NCI-H226 (cell line): ENCODE results near the gene INPP5B.
"Not testable (repeated sequence)": the region's sequence is repeated elsewhere in the genome, so short reads cannot be mapped to it uniquely, and the experiment has no call there.

Experiments
- DNase-seq: peaks from one replicate; pipeline ENCODE4 v3.0.0-alpha.2; 2015

Gene INPP5B

DNA sequence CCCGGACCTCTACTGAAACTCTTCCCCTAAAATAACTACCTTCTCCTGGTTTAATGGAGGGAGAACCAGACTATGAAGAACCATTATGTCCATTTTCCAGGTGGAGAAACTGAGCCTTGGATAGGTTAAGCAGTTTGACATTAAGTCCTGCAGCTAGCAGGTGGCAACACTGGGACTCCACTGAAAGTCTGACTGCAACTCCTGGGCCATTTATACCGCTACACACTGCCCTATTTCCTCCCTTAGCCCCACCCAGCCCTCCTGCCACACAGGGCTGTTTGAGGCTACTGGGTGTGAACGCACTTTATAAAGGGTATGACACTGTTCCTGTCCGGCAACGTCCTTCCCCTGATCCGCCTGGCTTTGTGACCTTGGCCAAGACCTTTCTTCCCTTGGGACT lies 511 bp upstream of the INPP5B start:
- no peak for DNase-seq

GRCh38 chr1:37945743-37946702 lies 830 bp downstream of the INPP5B start:
- peak; percentile 72 for DNase-seq

DNA sequence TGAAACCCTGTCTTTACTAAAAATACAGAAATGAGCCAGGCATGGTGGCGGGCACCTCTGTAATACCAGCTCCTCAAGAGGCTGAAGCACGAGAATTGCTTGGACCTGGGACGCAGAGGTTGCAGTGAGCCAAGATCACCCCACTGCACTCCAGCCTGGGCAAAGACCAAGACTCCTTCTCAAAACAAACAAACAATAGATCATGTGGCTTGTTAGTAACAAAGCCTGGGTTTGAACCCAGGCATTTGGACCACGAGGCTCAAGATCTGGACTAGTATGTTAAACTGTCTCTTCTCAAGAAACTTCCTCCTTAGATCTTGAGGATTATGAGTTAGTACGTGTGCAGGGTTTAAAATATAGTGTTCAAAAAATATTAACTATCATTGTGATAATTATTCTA lies 1.6 kb downstream of the INPP5B start:
- no peak for DNase-seq

GRCh38 chr1:37944816-37945215 lies 2.0 kb downstream of the INPP5B start:
- DNase-seq: no peak

DNA sequence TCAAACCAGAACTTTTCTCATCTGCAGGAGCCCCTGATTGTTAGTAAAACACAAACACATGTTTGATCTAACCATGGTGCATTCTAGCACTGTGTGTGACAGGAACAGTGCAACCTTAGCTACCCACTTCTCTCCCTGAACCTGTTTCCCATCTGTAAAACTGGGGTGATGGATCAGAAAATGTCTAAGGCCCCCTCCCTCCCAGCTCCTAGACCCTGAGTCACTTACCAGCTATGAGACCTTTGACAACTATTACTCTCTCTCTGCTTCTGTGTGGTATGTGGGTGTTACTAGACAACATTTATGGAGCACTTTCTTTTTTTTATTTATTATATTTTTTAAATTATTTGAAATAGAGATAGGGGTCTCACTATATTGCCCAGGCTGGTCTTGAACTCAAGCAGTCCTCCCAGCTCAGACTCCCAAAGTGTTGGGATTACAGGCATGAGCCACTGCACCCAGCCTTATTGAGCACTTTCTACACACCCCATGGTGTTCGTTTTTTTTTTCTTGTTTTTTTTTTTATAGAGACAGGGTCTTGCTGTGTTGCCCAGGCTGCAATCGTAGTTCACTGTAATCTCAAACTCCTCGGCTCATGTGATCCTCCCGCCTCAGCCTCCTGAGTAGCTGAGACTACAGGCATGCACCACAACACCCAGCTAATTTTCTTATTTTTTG lies 2.6 kb downstream of the INPP5B start:
- DNase-seq: peak; percentile 23

DNA sequence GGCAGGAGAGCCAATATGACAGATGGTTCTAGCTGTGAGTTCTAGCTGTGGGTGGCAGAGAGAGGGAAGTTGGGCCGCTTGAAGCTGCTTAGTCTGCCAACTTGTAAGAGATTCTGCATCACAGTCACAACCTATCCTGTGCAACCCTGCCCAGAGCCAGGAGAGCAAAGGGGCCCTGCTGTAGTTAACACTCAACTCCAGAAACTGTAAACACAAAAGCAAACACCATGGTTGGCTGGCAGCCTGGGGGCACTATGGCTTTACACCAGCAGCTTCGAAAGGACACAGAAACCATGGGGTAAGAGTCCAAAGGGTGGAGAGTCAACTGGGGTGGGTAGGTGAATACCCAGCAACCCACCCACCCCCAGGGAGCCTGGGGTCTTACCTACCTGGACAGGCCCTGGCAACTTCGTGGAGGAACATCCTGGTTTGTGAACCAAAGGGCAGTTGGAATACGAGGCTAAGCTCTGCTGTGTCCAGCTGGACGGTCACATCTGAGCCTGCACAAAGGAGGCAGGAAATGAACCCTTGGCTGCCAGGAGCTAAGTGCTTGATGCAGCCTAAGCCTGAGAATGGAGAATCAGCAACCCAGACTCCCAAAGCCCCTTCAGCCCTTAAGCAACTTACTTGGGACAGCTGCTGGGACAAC lies 6.4 kb downstream of the INPP5B start:
- no peak for DNase-seq

DNA sequence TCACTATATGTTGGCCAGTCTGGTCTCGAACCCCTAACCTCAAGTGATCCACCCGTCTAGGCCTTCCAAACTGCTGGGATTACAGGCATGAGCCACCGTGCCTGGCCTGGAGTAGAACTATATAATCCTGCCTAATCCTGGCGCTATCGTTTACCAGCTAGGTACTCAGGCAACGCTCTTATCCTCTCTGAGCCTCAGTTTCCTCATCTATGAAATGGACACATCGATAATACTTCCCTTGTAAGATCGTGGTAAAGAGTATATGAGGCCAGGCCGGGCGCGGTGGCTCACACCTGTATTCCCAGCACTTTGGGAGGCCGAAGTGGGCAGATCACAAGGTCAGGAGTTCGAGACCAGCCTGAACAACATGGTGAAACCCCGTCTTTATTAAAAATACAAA lies 10.1 kb downstream of the INPP5B start:
- DNase-seq: not testable (repeated sequence)

DNA sequence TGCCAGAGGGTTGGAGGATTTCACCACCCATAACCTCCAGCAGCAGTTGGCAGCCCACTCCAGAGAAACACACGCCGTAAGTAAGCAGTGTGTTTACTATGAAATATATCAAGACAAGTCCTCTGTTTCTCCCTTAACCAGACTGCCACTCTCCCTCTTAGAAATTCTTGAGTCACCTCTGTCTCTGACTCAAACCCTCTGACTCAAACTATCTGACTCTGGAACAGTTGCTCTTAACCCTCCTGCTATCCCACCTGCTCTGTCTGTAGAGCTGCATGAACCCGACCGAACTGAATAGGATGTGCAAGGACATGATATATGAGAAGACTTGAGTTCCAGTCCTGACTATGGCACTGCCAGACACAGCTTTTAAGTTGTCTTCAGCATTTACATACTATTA lies 14.1 kb downstream of the INPP5B start:
- peak; percentile 33 for DNase-seq

- DNase-seq: peak; percentile 95
Measured at GRCh38 chr1:37931361-37932158, 15.3 kb downstream of the INPP5B start.

GRCh38 chr1:37931102-37931360 lies 15.8 kb downstream of the INPP5B start:
- no peak for DNase-seq

- no peak for DNase-seq
Measured at GRCh38 chr1:37930246-37931101, 16.4 kb downstream of the INPP5B start.

DNA sequence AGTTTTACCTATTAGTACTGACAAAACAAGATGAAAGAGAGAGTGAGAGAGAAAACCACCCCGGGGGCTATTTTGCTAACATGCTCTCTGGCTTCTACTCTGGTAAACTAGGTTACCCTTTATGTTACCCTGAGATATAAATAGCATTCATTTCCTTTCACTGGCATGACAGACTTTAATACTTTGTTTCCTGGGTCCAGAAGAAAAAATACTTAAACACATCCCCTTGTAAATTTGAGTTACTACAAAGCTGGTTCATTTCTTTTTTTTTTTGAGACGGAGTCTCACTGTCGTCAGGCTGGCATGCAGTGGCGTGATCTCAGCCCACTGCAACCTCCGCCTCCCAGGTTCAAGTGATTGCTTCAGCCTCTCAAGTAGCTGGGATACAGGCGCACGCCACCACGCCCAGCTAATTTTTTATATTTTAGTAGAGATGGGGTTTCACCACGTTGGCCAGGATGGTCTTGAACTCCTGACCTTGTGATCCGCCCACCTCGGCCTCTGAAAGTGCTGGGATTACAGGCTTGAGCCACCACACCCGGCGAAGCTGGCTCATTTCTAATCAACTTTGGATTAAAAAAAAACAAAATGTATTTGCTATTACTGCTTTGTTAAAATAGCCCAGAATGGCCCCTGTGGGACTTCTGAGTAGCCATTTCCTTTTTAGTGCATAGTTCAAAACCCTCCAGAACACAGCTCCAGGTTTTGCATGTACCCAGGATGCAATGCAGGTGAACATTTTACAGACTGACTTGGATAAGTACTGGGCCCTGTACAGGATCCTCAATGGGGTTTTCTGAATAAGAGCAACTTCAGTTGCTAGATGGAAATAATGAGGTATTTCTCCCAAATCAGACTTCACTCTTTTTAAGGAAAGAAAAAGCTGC lies 20.6 kb downstream of the INPP5B start:
- DNase-seq: no peak

DNA sequence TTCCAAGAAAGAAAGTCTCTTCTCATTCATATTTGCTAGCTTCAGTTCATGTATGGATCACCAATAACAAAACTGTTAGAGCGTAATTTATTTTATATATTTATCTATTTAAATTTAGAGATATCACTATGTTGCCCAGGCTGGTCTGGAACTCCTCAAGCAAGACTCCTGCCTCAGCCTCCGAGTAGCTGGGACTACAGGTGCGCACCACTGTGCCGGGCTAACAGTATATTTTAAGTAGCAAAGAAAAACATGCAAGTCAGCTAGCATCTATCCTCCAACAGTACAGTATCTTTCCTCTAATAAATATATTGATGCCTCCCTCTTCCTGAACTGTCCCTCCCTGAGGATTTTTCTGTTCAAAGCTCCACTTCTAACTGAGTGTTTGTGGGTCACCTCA lies 21.5 kb downstream of the INPP5B start:
- no peak for DNase-seq

DNA sequence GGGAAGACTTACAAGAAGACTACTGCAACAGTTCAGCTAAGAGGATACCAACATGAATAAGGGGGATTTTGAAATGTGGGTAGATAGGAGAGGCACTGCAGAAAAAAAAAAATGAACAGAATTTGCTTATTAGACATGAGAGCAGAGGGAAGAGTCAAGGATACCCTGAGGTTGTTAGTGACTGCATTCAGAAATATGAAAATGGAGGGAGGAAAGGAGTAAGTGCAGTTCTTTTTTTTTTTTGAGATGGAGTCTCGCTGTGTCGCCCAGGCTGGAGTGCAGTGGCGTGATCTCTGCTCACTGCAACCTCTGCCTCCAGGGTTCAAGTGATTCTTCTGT lies 23.3 kb downstream of the INPP5B start:
- no peak for DNase-seq

DNA sequence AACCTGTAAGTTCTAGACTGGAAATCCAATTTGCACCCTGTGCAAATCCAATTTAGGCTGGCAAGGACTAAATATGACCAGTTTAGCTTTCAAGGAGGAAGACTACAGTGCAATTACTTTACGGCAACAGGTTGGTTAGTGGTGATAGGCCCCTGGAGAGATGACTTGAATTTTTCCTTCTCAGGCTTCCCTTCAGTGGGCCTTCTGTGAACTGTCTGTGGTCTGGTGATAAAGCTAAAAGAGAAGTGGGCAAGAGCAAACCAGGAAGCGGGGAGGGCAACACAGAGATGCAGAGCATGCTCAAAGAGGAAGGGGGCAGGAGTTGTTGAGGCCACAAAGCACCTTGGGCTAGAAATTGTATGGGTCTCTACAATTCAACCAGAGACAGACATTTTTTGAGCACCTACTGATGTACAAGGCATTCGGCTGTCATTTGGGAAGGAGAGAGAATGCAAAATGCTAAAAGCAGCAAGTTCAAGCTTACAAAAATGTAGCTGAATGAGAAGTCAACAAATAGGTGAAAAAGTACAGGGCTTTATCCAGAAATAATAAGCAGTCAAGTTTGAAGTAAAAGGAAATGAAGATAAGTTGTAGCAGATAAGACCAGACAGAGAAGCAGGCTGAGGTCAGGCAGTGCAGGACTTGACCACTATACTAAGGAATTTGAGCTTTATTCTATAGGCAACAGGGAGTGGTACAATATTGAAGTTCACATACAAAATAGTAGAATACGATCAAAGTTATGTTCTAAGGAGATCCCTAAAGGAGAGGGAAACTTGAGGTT lies 23.9 kb downstream of the INPP5B start:
- no peak for DNase-seq

DNA sequence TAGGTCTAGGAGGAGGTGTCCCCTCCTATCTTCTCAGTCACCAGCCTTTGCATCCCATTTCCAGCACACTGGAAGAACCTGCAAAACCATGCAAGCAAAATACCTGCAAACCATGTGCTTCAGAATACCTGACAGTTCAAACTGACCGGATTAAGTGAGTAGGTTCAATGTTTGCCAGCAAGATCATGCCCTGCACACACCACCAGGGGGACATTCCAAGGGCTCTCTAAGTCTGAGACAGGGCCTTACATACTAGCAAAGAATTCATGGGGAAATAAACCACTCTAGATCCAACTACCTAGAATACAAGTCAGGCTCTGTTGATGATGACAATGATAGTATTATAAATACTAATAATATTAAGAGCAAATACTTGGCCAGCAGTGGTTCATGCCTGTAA lies 27.6 kb downstream of the INPP5B start:
- DNase-seq: no peak

GRCh38 chr1:37915476-37916093 lies 31.3 kb downstream of the INPP5B start:
- no peak for DNase-seq

DNA sequence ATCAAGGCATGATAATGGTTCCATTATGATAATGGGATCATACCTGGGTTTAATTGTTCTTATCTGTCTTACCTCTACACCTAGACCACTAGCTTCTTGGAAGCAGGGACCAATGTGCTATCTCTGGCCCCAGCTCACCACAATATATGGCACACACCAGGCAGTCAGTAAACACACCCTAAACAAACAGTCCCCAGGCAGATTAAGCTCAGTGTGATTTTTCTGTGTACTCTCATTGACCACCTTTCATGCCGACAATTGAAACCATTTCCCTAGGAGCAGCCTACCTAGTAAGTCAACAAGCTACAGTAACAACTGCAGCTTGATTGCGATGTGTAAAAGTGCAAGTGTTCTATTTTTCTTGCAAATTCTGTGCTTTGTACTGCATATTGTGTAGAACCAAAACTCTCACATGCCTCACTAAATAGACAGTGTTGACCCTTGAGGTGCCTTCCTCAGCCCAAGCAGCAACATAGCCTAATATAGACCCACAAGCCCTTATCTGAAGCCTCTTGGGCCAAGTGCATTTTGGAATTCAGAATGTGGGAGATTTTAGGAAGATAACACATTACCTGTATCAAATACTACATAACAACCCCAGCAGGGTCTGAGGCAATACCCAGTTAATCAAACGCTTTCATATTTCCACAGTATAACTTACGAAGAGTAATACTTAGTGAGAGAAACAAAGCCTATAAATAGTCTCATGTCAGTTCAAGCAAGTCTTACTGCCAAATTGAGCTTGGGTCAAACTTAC lies 32.0 kb downstream of the INPP5B start:
- DNase-seq: no peak

DNA sequence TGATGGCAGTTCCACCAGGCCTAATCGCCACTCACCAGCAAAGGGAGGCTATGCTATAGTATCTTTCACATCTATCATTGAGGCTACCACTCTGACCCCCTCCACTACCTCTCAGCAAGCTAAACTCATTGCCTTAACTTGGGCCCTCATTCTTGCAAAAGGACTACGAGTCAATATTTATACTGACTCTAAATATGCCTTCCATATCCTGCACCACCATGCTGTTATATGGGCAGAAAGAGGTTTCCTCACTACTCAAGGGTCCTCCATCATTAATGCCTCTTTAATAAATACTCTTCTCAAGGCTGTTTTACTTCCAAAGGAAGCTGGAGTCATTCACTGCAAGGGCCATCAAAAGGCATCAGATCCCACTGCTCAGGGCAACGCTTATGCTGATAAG lies 35.4 kb downstream of the INPP5B start:
- not testable (repeated sequence) for DNase-seq
